PC-9 (cell line): Measurements from ENCODE around the gene PCDHB6. TPM values are rescaled to one million over a fixed set of nuclear protein-coding genes. Genes with fewer than 3 reads are reported as not detected.
"Not testable (repeated sequence)": the region's sequence is repeated elsewhere in the genome, so short reads cannot be mapped to it uniquely, and the experiment has no call there.

Experiments used
- BruUV-seq: library from RNA; stranded (reverse); fragments of 400-500 nt; replicated peaks from 2 replicates; lab custom pipeline; 2021; lab: Mats Ljungman, UMichigan
- CTCF ChIA-PET: fragments of 300-600 bp; sonication (Branson Sonifier 250); formaldehyde crosslinking; loops from one replicate; lab custom pipeline; 2022; ENCODE audit warnings: antibody characterized with exemption; lab: Charles Lee
- POLR2A ChIA-PET: fragments of 300-600 bp; sonication (Branson Sonifier 250); formaldehyde crosslinking; loops from one replicate; lab custom pipeline; 2022; ENCODE audit warnings: antibody characterized with exemption; ENCODE audit not compliant: unreplicated experiment; lab: Charles Lee
- DNase-seq, 2 experiments: peaks; one replicate each; pipeline versions ENCODE4 v3.0.0 to v3.0.0-alpha.2; 2015 to 2022; ENCODE audit warnings: mixed read lengths in 1 of 2
- H2AFZ ChIP-seq: fragments of 200-600 bp; sonication (generic); 2 replicates; pipeline ENCODE4 v1.8.1; 2017; ENCODE audit warnings: antibody characterized with exemption
- H3F3A ChIP-seq: fragments of 200-600 bp; sonication (generic); 2 replicates; pipeline ENCODE4 v1.8.1; 2017; ENCODE audit warnings: antibody characterized with exemption, mild to moderate bottlenecking, low read depth; ENCODE audit not compliant: insufficient read depth
- H3K27ac ChIP-seq: fragments of 200-600 bp; sonication (generic); 2 replicates; pipeline ENCODE4 v1.6.1; 2016; ENCODE audit warnings: mixed run types
- H3K27me3 ChIP-seq: fragments of 200-600 bp; sonication (generic); 2 replicates; pipeline ENCODE4 v1.6.1; 2016; ENCODE audit warnings: low read depth, mixed run types; ENCODE audit not compliant: insufficient read depth
- H3K36me3 ChIP-seq: fragments of 200-600 bp; sonication (generic); 2 replicates; pipeline ENCODE4 v1.6.1; 2016; ENCODE audit warnings: low read depth, mixed run types
- H3K4me1 ChIP-seq: fragments of 200-600 bp; sonication (generic); replicated peaks from 2 replicates; pipeline ENCODE4 v1.6.1; 2016; ENCODE audit warnings: mixed run types; ENCODE audit not compliant: insufficient read depth
- H3K4me2 ChIP-seq: fragments of 200-600 bp; sonication (generic); 2 replicates; pipeline ENCODE4 v1.6.1; 2017; ENCODE audit warnings: mixed run types
- H3K4me3 ChIP-seq: fragments of 200-600 bp; sonication (generic); 2 replicates; pipeline ENCODE4 v1.6.1; 2016; ENCODE audit warnings: mixed run types
- H3K79me2 ChIP-seq: fragments of 200-600 bp; sonication (generic); 2 replicates; pipeline ENCODE4 v1.6.1; 2017; ENCODE audit warnings: low read depth, mixed run types
- H3K9me2 ChIP-seq: fragments of 200-600 bp; sonication (generic); 2 replicates; pipeline ENCODE4 v1.8.1; 2017; ENCODE audit warnings: mild to moderate bottlenecking; ENCODE audit not compliant: insufficient read depth
- H3K9me3 ChIP-seq: fragments of 200-600 bp; sonication (generic); 2 replicates; pipeline ENCODE4 v1.8.1; 2016; ENCODE audit warnings: low read depth; ENCODE audit not compliant: insufficient read depth
- H4K20me1 ChIP-seq: fragments of 200-600 bp; sonication (generic); 2 replicates; pipeline ENCODE4 v1.8.1; 2017; ENCODE audit not compliant: insufficient read depth
- EZH2 ChIP-seq: fragments of 200-600 bp; sonication (generic); IDR thresholded peaks from 2 replicates; pipeline ENCODE4 v1.8.0; 2017; ENCODE audit warnings: antibody characterized with exemption, low read depth
- intact Hi-C: fragments of 100-400 bp; cut with micrococcal nuclease; formaldehyde crosslinking; loops from one replicate; pipeline ENCODE4 v1.10.0; 2022; ENCODE audit not compliant: unreplicated experiment
- total RNA-seq: library from RNA; stranded (reverse); gene quantifications from 2 replicates; pipeline ENCODE4 v1.2.3, GENCODE V29; 2021
- TF ChIP-seq, protein P1 (sequence below): fragments of 200-600 bp; sonication (generic); conservative IDR thresholded peaks from 2 replicates; pipeline ENCODE4 v1.6.1; 2017; ENCODE audit warnings: mixed run types, antibody characterized with exemption, mild to moderate bottlenecking, moderate library complexity

The PCDHB6 gene
- total RNA-seq, 1 experiment from 2014 or later, result not detected

DNA sequence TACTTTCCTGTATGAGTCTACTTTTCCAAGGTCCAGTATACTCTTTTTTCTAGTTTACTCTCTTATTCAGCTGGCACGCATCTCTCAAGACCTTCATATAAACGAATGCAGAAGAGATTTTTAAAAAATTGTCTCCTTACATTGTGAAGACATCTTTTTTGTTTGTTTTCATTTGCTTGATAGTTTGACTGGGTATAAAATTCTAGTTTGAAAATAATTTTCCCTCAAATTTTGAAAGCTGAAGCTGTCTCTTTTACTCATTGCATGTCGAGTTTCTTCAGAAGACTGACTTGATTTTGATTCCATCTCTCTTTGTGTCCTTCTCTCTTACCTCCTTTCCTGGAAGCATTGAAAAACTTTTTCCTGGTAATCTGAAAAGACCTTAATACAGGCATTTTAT is 46.5 kb downstream of the PCDHB6 start:
- Histone ChIP-seq H3K36me3 (no peaks in the 10 kb centered on the region), H3F3A (no peaks in the 10 kb centered on the region), H3K4me3 (no peak overlapping the region), H4K20me1 (no peaks in the 10 kb centered on the region), H3K79me2 (no peaks in the 10 kb centered on the region), H3K9me3 (no peaks in the 10 kb centered on the region), H3K27ac (no peak overlapping the region), H3K9me2 (no peaks in the 10 kb centered on the region), H2AFZ (no peak overlapping the region), H3K27me3 (no peaks in the 10 kb centered on the region), H3K4me1 (no peaks in the 10 kb centered on the region), H3K4me2 (no peak overlapping the region)
- ChIA-PET CTCF (no interaction called here), POLR2A (interaction anchor here (0.7 kb wide), 1 partner anchor 74 kb away, joined by 6 read pairs; no protein-coding TSS in a partner anchor)
- intact Hi-C loops, result no loop called here
- TF ChIP-seq, protein P1, sequence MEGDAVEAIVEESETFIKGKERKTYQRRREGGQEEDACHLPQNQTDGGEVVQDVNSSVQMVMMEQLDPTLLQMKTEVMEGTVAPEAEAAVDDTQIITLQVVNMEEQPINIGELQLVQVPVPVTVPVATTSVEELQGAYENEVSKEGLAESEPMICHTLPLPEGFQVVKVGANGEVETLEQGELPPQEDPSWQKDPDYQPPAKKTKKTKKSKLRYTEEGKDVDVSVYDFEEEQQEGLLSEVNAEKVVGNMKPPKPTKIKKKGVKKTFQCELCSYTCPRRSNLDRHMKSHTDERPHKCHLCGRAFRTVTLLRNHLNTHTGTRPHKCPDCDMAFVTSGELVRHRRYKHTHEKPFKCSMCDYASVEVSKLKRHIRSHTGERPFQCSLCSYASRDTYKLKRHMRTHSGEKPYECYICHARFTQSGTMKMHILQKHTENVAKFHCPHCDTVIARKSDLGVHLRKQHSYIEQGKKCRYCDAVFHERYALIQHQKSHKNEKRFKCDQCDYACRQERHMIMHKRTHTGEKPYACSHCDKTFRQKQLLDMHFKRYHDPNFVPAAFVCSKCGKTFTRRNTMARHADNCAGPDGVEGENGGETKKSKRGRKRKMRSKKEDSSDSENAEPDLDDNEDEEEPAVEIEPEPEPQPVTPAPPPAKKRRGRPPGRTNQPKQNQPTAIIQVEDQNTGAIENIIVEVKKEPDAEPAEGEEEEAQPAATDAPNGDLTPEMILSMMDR, result no peak
- TF ChIP-seq EZH2, result no peak
- no peak for DNase-seq
- BruUV-seq, result no TSS peak

DNA sequence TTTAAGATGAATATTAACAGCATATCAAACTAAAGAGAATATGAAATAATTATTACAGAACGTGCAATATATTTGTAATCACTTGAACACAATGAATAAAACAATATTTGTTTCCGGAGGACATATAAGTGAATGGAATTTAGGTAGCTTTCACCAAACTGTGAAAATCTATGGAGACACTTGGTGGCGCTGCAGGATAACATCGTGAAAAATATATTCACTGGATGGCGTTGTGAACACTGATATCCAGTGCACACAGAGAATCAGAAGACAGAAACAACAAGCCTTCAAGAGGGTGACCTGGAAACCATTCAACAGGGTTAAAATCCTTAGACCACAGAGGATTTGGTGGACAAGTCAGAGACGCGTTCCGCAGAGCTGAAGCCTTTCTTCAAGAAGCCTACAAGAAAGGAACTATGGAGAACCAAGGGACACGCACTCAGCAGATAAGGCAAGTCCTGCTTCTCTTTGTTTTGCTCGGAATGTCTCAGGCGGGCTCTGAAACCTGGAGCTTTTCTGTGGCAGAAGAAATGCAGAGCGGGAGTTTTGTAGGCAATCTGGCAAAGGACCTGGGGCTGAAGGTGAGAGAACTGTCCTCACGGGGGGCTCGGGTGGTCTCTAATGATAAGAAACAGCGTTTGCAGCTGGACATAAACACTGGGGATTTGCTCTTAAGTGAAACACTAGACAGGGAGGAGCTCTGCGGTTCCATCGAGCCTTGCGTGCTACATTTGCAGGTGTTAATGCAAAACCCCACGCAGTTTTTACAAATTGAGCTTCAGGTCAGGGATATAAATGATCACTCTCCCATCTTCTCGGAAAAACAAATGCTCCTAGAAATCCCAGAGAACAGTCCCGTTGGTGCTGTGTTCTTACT is 49.7 kb downstream of the PCDHB6 start, which contains the start of gene PCDHB11:
TSS of gene PCDHB11 (plus strand) at position 269 of the 877 bp plus-strand sequence. CDS start at position 417, 148 bp downstream.
- no peak for TF ChIP-seq EZH2
- TF ChIP-seq, protein P1, result peak; percentile 44; the same call in 1 of the 2 replicates
- H3K36me3 ChIP-seq, result no peaks in the 10 kb centered on the region
- H4K20me1 ChIP-seq, result no peaks in the 10 kb centered on the region
- H2AFZ ChIP-seq, result no peak within 1 kb of the TSS
- H3K79me2 ChIP-seq, result no peaks in the 10 kb centered on the region
- no peak within 1 kb of the TSS for H3K4me2 ChIP-seq
- no peaks in the 10 kb centered on the region for H3F3A ChIP-seq
- DNase-seq, result no peak
- no peaks in the 10 kb centered on the region for H3K4me1 ChIP-seq
- H3K9me3 ChIP-seq, result no peaks in the 10 kb centered on the region
- H3K27ac ChIP-seq, result no peak within 1 kb of the TSS
- no TSS peak for BruUV-seq
- H3K27me3 ChIP-seq, result no peaks in the 10 kb centered on the region
- ChIA-PET CTCF (no interaction called here), POLR2A (no interaction called here)
- no peaks in the 10 kb centered on the region for H3K9me2 ChIP-seq
- intact Hi-C loops, result no loop called here
- H3K4me3 ChIP-seq, result no peak within 1 kb of the TSS

DNA sequence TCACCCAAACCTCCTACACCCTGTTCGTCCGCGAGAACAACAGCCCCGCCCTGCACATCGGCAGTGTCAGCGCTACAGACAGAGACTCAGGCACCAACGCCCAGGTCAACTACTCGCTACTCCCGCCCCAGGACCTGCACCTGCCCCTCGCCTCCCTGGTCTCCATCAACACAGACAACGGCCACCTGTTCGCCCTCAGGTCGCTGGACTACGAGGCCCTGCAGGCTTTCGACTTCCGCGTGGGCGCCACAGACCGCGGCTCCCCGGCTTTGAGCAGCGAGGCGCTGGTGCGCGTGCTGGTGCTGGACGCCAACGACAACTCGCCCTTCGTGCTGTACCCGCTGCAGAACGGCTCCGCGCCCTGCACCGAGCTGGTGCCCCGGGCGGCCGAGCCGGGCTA is 51.3 kb downstream of the PCDHB6 start:
- H4K20me1 ChIP-seq, H3K9me2 ChIP-seq, H3K36me3 ChIP-seq, intact Hi-C loops, H3K27me3 ChIP-seq, DNase-seq, H3K79me2 ChIP-seq, BruUV-seq, H3K4me2 ChIP-seq, H3F3A ChIP-seq, H2AFZ ChIP-seq, H3K4me3 ChIP-seq, H3K27ac ChIP-seq, H3K9me3 ChIP-seq, CTCF ChIA-PET, H3K4me1 ChIP-seq, POLR2A ChIA-PET: not testable (repeated sequence)

DNA sequence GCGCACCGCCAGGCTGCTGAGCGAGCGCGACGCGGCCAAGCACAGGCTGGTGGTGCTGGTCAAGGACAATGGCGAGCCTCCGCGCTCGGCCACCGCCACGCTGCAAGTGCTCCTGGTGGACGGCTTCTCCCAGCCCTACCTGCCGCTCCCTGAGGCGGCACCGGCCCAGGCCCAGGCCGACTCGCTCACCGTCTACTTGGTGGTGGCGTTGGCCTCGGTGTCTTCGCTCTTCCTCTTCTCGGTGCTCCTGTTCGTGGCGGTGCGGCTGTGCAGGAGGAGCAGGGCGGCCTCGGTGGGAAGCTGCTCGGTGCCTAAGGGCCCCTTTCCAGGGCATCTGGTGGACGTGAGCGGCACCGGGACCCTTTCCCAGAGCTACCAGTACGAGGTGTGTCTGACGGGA is 51.8 kb downstream of the PCDHB6 start:
- POLR2A ChIA-PET, H3K9me2 ChIP-seq, BruUV-seq, H3K79me2 ChIP-seq, intact Hi-C loops, H3K9me3 ChIP-seq, H3K36me3 ChIP-seq, H4K20me1 ChIP-seq, H3K4me1 ChIP-seq, H3F3A ChIP-seq, CTCF ChIA-PET, H3K27me3 ChIP-seq, DNase-seq, H3K4me2 ChIP-seq, H2AFZ ChIP-seq, H3K27ac ChIP-seq, H3K4me3 ChIP-seq: not testable (repeated sequence)

Other genes starting within 250 kb of the PCDHB6 start
- gene PCDHAC1, start 223.8 kb upstream of the PCDHB6 start, total RNA-seq, result 0.88 and 0.90 TPM in 2 replicates
- gene PCDHAC2, start 183.6 kb upstream of the PCDHB6 start, total RNA-seq, result 2.8 and 3.4 TPM in 2 replicates
- not detected in 2 replicates for gene PCDHB1, start 98.7 kb upstream of the PCDHB6 start, total RNA-seq
- 2.8 and 4.0 TPM in 2 replicates for gene PCDHB2, start 55.4 kb upstream of the PCDHB6 start, total RNA-seq
- 0.17 and 0.55 TPM in 2 replicates for gene PCDHB3, start 49.6 kb upstream of the PCDHB6 start, total RNA-seq
- 0.09 and 0.13 TPM in 2 replicates for gene PCDHB4, start 28.2 kb upstream of the PCDHB6 start, total RNA-seq
- gene PCDHB5, start 14.9 kb upstream of the PCDHB6 start, total RNA-seq, result not detected in 2 replicates
- not detected in 2 replicates for gene PCDHB7, start 22.6 kb downstream of the PCDHB6 start, total RNA-seq
- gene PCDHB8, start 27.7 kb downstream of the PCDHB6 start, total RNA-seq, result not detected in 2 replicates
- not detected in 2 replicates for gene PCDHB16, start 32.3 kb downstream of the PCDHB6 start, total RNA-seq
- gene PCDHB9, start 37.1 kb downstream of the PCDHB6 start, total RNA-seq, result not detected in 2 replicates
- gene PCDHB10, start 42.3 kb downstream of the PCDHB6 start, total RNA-seq, result not detected in 2 replicates
- not detected in 2 replicates for gene PCDHB11, start 49.6 kb downstream of the PCDHB6 start, total RNA-seq
- gene PCDHB12, start 58.7 kb downstream of the PCDHB6 start, total RNA-seq, result not detected in 2 replicates
- not detected in 2 replicates for gene PCDHB13, start 63.9 kb downstream of the PCDHB6 start, total RNA-seq
- 0.07 TPM in 1 of 2 replicates, not detected in the other for gene PCDHB14, start 73.3 kb downstream of the PCDHB6 start, total RNA-seq
- gene PCDHB15, start 95.3 kb downstream of the PCDHB6 start, total RNA-seq, result not detected in 2 replicates
- 0.33 and 0.55 TPM in 2 replicates for gene SLC25A2, start 154.0 kb downstream of the PCDHB6 start, total RNA-seq
- 56.1 and 57.6 TPM in 2 replicates for gene TAF7, start 170.7 kb downstream of the PCDHB6 start, total RNA-seq
- 0.07 TPM in 1 of 2 replicates, not detected in the other for gene PCDHGA1, start 180.5 kb downstream of the PCDHB6 start, total RNA-seq
- gene PCDHGA2, start 188.7 kb downstream of the PCDHB6 start, total RNA-seq, result 0.11 and 0.13 TPM in 2 replicates
- gene PCDHGA3, start 193.8 kb downstream of the PCDHB6 start, total RNA-seq, result not detected in 2 replicates
- not detected in 2 replicates for gene PCDHGB1, start 200.0 kb downstream of the PCDHB6 start, total RNA-seq
- gene PCDHGA4, start 205.0 kb downstream of the PCDHB6 start, total RNA-seq, result not detected in 2 replicates
- gene PCDHGB2, start 209.9 kb downstream of the PCDHB6 start, total RNA-seq, result 0.28 and 0.33 TPM in 2 replicates
- 0.13 and 0.20 TPM in 2 replicates for gene PCDHGA5, start 214.1 kb downstream of the PCDHB6 start, total RNA-seq
- not detected in 2 replicates for gene PCDHGB3, start 220.2 kb downstream of the PCDHB6 start, total RNA-seq
- gene PCDHGA6, start 223.8 kb downstream of the PCDHB6 start, total RNA-seq, result 0.17 TPM in 1 of 2 replicates, not detected in the other
- not detected in 2 replicates for gene PCDHGA7, start 232.7 kb downstream of the PCDHB6 start, total RNA-seq
- gene PCDHGB4, start 237.6 kb downstream of the PCDHB6 start, total RNA-seq, result not detected in 2 replicates
- not detected in 2 replicates for gene PCDHGA8, start 242.6 kb downstream of the PCDHB6 start, total RNA-seq
- not detected in 2 replicates for gene PCDHGB5, start 247.9 kb downstream of the PCDHB6 start, total RNA-seq